HCT116 (cell line): ENCODE results near the gene RCOR1. TPM values are rescaled to one million over a fixed set of nuclear protein-coding genes. Genes with fewer than 3 reads are reported as not detected.

Experiments
- ATAC-seq: fragments of 200-7000 bp; cut with Tn5 transposase; 2 replicates; pipeline ENCODE4 v1.9.1; 2020; ENCODE audit warnings: mild to moderate bottlenecking, moderate library complexity
- BruUV-seq: library from RNA; stranded (reverse); fragments of 400-500 nt; replicated peaks from 2 replicates; lab custom pipeline; 2021; lab: Mats Ljungman, UMichigan
- CTCF ChIA-PET: fragments of 300-600 bp; sonication (Branson Sonifier 250); formaldehyde crosslinking; loops from one replicate; lab custom pipeline; 2021; ENCODE audit warnings: antibody characterized with exemption; lab: Charles Lee
- POLR2A ChIA-PET: fragments of 300-600, 350-600 bp; sonication (Branson Sonifier 250); formaldehyde crosslinking; loops from one replicate; lab custom pipeline; 2021; ENCODE audit warnings: antibody characterized with exemption; lab: Charles Lee
- RAD21 ChIA-PET, 2 experiments: fragments of 300-600 bp; sonication (Branson Sonifier 250); formaldehyde crosslinking; loops; one replicate each; lab custom pipeline; 2023; ENCODE audit warnings: low total read pairs in 2 of 2; ENCODE audit not compliant: uncharacterized antibody in 2 of 2, unreplicated experiment in 2 of 2, low non-redundant PET in 1 of 2; lab: Charles Lee
- DNase-seq: peaks from one replicate; pipeline ENCODE4 v3.0.0-alpha.2; 2010; ENCODE audit warnings: low read depth, low spot score
- H2AFZ ChIP-seq: fragments of 200-600 bp; shearing (Covaris generic), sonication (generic); 2 replicates; pipeline ENCODE4 v1.6.1; 2017; ENCODE audit warnings: low read depth, mixed run types, mixed read lengths, antibody characterized with exemption, low read length; ENCODE audit not compliant: poor library complexity, severe bottlenecking
- H3K27ac ChIP-seq: 2 replicates; pipeline ENCODE4 v1.5.1; 2012; ENCODE audit warnings: low read depth, low read length
- H3K27me3 ChIP-seq: fragments of 200-600 bp; sonication (generic); 2 replicates; pipeline ENCODE4 v1.6.1; 2016; ENCODE audit warnings: mixed run types, low read length, mixed read lengths; ENCODE audit not compliant: insufficient read depth
- H3K36me3 ChIP-seq, 2 experiments: fragments of 200-500 bp in 1 of 2; fragments of 200-600 bp in 1 of 2; sonication (Bioruptor generic) in 1 of 2; sonication (generic) in 1 of 2; 2 replicates each; pipeline versions ENCODE4 v1.5.1 to v1.6.1; 2014 to 2016; ENCODE audit warnings: low read length in 2 of 2, inconsistent platforms in 1 of 2, mixed read lengths in 1 of 2, mixed run types in 1 of 2; ENCODE audit not compliant: insufficient read depth in 2 of 2, control insufficient read depth in 1 of 2
- H3K4me1 ChIP-seq, 2 experiments: fragments of 200-600 bp in 1 of 2; sonication (generic) in 1 of 2; 2 replicates each; pipeline versions ENCODE4 v1.5.1 to v1.6.1; 2012 to 2017; ENCODE audit warnings: low read length in 2 of 2, inconsistent platforms in 1 of 2, mild to moderate bottlenecking in 1 of 2, mixed read lengths in 1 of 2, mixed run types in 1 of 2, moderate library complexity in 1 of 2; ENCODE audit not compliant: insufficient read depth in 2 of 2, control insufficient read depth in 1 of 2
- H3K4me2 ChIP-seq: fragments of 200-600 bp; sonication (generic); 2 replicates; pipeline ENCODE4 v1.6.1; 2017; ENCODE audit warnings: mixed run types, low read length, mixed read lengths
- H3K4me3 ChIP-seq, 2 experiments: fragments of 200-600 bp in 1 of 2; sonication (generic) in 1 of 2; replicated peaks in 1 of 2; 2 replicates each; pipeline ENCODE4 v1.5.1; 2011 to 2016; ENCODE audit warnings: low read length in 2 of 2, control low read depth in 1 of 2, low read depth in 1 of 2, mild to moderate bottlenecking in 1 of 2, mixed read lengths in 1 of 2, mixed run types in 1 of 2
- H3K79me2 ChIP-seq: fragments of 200-600 bp; sonication (generic); 2 replicates; pipeline ENCODE4 v1.6.1; 2017; ENCODE audit warnings: mild to moderate bottlenecking, mixed run types, low read length, moderate library complexity, mixed read lengths; ENCODE audit not compliant: insufficient read depth
- H3K9ac ChIP-seq: fragments of 200-600 bp; sonication (generic); 2 replicates; pipeline ENCODE4 v1.6.1; 2016; ENCODE audit warnings: low read length, mixed read lengths
- H3K9me2 ChIP-seq: fragments of 200-600 bp; sonication (generic), shearing (Covaris generic); 2 replicates; pipeline ENCODE4 v1.6.1; 2017; ENCODE audit warnings: mixed run types, mild to moderate bottlenecking, moderate library complexity; ENCODE audit not compliant: insufficient read depth
- H3K9me3 ChIP-seq, 2 experiments: fragments of 200-500 bp in 1 of 2; fragments of 200-600 bp in 1 of 2; sonication (Bioruptor generic) in 1 of 2; sonication (generic) in 1 of 2; 2 replicates each; pipeline ENCODE4 v1.6.1; 2014 to 2017; ENCODE audit warnings: low read length in 2 of 2, mixed read lengths in 2 of 2, inconsistent platforms in 1 of 2, low read depth in 1 of 2, mild to moderate bottlenecking in 1 of 2, mixed run types in 1 of 2, moderate library complexity in 1 of 2; ENCODE audit not compliant: control insufficient read depth in 1 of 2, insufficient read depth in 1 of 2
- H4K20me1 ChIP-seq: fragments of 200-600 bp; sonication (generic), shearing (Covaris generic); 2 replicates; pipeline ENCODE4 v1.6.1; 2017; ENCODE audit warnings: mixed run types, mild to moderate bottlenecking, moderate library complexity; ENCODE audit not compliant: insufficient read depth
- EGR1 ChIP-seq: IDR thresholded peaks from 2 replicates; pipeline ENCODE4 v1.6.1; 2012; ENCODE audit warnings: low read depth
- ELF1 ChIP-seq: IDR thresholded peaks from 2 replicates; pipeline ENCODE4 v1.6.1; 2012; ENCODE audit warnings: low read depth, borderline replicate concordance
- EZH2 ChIP-seq: fragments of 200-600 bp; sonication (generic); IDR thresholded peaks from 2 replicates; pipeline ENCODE4 v1.6.1; 2017; ENCODE audit warnings: antibody characterized with exemption, mixed run types
- EZH2phosphoT487 ChIP-seq: fragments of 200-600 bp; IDR thresholded peaks from 2 replicates; pipeline ENCODE4 v1.6.1; 2018; ENCODE audit warnings: antibody characterized with exemption, borderline replicate concordance
- JUND ChIP-seq: IDR thresholded peaks from 2 replicates; pipeline ENCODE4 v1.6.1; 2012
- SRF ChIP-seq: IDR thresholded peaks from 2 replicates; pipeline ENCODE4 v1.6.1; 2012; ENCODE audit warnings: low read depth
- TCF7L2 ChIP-seq: IDR thresholded peaks from 2 replicates; pipeline ENCODE4 v1.7.0; 2011; ENCODE audit warnings: borderline replicate concordance, inconsistent platforms; ENCODE audit not compliant: insufficient read depth, insufficient read length; ENCODE audit errors: extremely low read depth
- intact Hi-C: fragments of 100-400 bp; cut with micrococcal nuclease; formaldehyde crosslinking; loops from 2 replicates; pipeline ENCODE4 v1.10.0; 2022
- total RNA-seq: library from RNA; stranded (reverse); gene quantifications from one replicate; pipeline ENCODE4 v1.2.1, GENCODE V29; 2021; ENCODE audit not compliant: unreplicated experiment
- TF ChIP-seq, protein P1 (sequence below): IDR thresholded peaks from 2 replicates; pipeline ENCODE4 v1.6.1; 2012; ENCODE audit warnings: low read depth

The RCOR1 gene
- total RNA-seq, 1 experiment from 2014 or later, result 30.7 TPM

DNA sequence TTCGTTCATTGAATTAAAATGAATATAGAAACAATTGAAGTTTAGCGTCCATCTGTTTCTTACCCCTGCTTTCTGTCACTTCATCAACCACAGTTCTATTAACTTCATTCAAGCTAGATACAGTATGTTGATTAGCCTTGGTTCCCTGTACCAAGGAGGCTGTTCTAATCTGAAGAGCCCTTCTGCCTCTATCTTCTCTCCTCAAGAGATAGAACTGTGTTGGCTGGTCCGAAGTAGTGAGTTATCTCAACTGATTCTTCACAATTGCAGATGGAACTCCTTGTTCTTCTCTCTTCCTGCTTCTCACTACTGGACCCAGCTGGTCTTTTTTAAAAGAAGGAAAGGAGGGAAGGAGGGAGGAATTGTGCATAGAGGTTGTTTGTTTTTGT, 102.7 kb downstream of the RCOR1 start:
- no peaks in the 10 kb centered on the region; a peak in 3 of 4 replicates for H3K4me1 ChIP-seq
- H4K20me1 ChIP-seq, result peaks cover 5% of the 10 kb centered on the region; the same call in 1 of the 2 replicates
- H3K36me3 ChIP-seq, result no peaks in the 10 kb centered on the region
- no peak for DNase-seq
- H3K4me3 ChIP-seq, result no peak overlapping the region
- no peak overlapping the region for H2AFZ ChIP-seq
- H3K4me2 ChIP-seq, result no peak overlapping the region
- ChIA-PET POLR2A (interaction anchor here (1.0 kb wide), 1 partner anchor 171 kb away, joined by 4 read pairs; no protein-coding TSS in a partner anchor), CTCF (interaction anchor here (0.7 to 3.0 kb wide), 25 partner anchors 9 to 723 kb away, joined by 3 to 15 read pairs (median 4); no protein-coding TSS in a partner anchor), RAD21 (interaction anchor here in 1 of 2 experiments (0.8 to 1.7 kb wide), 3 partner anchors 113 to 380 kb away, joined by 3 to 4 read pairs (median 4); no protein-coding TSS in a partner anchor)
- H3K27ac ChIP-seq, result no peak overlapping the region
- intact Hi-C loops, result loop anchor here (2.0 kb wide), 1 partner anchor 224 kb away; no protein-coding TSS in a partner anchor
- H3K9ac ChIP-seq, result no peak overlapping the region
- TF ChIP-seq, protein P1, sequence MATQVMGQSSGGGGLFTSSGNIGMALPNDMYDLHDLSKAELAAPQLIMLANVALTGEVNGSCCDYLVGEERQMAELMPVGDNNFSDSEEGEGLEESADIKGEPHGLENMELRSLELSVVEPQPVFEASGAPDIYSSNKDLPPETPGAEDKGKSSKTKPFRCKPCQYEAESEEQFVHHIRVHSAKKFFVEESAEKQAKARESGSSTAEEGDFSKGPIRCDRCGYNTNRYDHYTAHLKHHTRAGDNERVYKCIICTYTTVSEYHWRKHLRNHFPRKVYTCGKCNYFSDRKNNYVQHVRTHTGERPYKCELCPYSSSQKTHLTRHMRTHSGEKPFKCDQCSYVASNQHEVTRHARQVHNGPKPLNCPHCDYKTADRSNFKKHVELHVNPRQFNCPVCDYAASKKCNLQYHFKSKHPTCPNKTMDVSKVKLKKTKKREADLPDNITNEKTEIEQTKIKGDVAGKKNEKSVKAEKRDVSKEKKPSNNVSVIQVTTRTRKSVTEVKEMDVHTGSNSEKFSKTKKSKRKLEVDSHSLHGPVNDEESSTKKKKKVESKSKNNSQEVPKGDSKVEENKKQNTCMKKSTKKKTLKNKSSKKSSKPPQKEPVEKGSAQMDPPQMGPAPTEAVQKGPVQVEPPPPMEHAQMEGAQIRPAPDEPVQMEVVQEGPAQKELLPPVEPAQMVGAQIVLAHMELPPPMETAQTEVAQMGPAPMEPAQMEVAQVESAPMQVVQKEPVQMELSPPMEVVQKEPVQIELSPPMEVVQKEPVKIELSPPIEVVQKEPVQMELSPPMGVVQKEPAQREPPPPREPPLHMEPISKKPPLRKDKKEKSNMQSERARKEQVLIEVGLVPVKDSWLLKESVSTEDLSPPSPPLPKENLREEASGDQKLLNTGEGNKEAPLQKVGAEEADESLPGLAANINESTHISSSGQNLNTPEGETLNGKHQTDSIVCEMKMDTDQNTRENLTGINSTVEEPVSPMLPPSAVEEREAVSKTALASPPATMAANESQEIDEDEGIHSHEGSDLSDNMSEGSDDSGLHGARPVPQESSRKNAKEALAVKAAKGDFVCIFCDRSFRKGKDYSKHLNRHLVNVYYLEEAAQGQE, result no peak
- TF ChIP-seq ELF1, result no peak
- no peak for TF ChIP-seq EZH2
- TF ChIP-seq JUND, result no peak
- no peak for TF ChIP-seq EZH2phosphoT487
- TF ChIP-seq EGR1, result no peak
- TF ChIP-seq TCF7L2, result no peak
- no peak for TF ChIP-seq SRF
- H3K79me2 ChIP-seq, result peaks cover 84% of the 10 kb centered on the region
- no peaks in the 10 kb centered on the region for H3K9me2 ChIP-seq
- H3K27me3 ChIP-seq, result no peaks in the 10 kb centered on the region
- H3K9me3 ChIP-seq, result no peaks in the 10 kb centered on the region
- no peak for ATAC-seq
- BruUV-seq, result no TSS peak
